A673 (cell line): ENCODE measurements around the gene ZMAT3.

Experiments
- EZH2 ChIP-seq: fragments of 200-600 bp; sonication (generic); IDR thresholded peaks from 2 replicates; pipeline ENCODE4 v1.6.1; 2017; ENCODE audit warnings: borderline replicate concordance, low read depth, mild to moderate bottlenecking, mixed read lengths, antibody characterized with exemption, low read length; ENCODE audit not compliant: poor library complexity, severe bottlenecking
- TF ChIP-seq, protein P1 (sequence below): fragments of 300-800, 200-600 bp; sonication (generic); conservative IDR thresholded peaks from 2 replicates; pipeline ENCODE4 v1.5.1; 2017; ENCODE audit warnings: low read depth, mild to moderate bottlenecking, antibody characterized with exemption, low read length, moderate library complexity, mixed read lengths

DNA sequence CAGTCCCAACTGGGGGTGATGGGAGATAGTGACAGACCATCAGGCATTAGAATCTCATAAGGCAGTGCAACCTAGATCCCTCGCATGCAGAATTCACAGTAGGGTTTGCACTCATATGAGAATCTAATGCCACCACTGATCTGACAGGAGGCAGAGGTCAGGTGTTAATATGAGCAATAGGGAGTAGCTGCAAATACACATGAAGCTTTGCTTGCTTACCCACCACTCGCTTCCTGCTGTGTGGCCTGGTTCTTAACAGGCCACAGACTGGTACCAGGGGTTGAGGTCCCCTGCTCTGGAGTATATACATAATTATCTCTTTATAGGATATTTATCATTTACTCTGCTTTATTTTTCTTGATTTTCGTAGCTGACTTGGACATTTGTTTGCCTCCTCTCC lies 36.0 kb upstream of the ZMAT3 start:
- TF ChIP-seq, protein P1, sequence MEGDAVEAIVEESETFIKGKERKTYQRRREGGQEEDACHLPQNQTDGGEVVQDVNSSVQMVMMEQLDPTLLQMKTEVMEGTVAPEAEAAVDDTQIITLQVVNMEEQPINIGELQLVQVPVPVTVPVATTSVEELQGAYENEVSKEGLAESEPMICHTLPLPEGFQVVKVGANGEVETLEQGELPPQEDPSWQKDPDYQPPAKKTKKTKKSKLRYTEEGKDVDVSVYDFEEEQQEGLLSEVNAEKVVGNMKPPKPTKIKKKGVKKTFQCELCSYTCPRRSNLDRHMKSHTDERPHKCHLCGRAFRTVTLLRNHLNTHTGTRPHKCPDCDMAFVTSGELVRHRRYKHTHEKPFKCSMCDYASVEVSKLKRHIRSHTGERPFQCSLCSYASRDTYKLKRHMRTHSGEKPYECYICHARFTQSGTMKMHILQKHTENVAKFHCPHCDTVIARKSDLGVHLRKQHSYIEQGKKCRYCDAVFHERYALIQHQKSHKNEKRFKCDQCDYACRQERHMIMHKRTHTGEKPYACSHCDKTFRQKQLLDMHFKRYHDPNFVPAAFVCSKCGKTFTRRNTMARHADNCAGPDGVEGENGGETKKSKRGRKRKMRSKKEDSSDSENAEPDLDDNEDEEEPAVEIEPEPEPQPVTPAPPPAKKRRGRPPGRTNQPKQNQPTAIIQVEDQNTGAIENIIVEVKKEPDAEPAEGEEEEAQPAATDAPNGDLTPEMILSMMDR, result no peak
- TF ChIP-seq EZH2, result no peak
